ENCODE measurements around the gene NFS1.

DNA sequence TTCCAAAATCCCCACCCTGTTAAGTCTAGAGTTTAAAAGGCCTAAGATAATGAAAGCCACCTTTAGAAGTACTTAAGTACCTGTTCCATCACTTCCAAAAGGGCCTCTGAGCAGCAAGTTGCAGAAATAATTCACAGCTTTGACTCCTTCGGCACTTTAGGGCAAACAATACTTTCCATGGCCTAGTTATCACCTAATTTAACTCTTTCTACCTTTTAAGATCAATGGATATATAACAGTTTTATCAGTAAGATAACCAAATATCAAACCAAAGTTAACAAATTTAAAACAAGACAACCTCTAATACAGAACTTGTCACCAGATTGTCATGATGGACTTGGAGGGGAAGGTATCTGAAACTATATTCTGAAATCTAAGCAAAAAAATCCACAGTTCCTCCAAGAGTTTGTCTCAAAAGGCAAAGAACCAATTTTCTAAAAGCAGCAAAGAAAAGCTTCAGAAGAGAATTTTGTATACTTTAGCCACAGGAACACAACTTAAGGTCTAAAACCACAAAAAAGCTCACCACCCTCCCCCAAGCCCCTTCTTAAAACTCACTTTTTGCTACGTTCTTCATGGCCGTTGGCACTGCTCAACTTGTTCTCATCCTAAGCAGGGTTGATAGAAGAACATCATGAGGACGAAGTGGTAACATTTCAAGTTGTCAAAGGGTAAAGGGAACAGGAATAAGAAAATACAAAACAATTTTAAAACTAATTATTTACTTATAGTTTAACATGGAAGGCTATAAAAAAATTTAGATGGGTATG lies 39.4 kb upstream of the NFS1 start:
- TF ChIP-seq CTCF (conservative IDR thresholded peaks at IDR 0.05; ENCODE audit: low read depth, low read length) (no peak), POLR2A (IDR thresholded peaks at IDR 0.05; ENCODE audit: low read depth, low read length) (no peak), USF2 (IDR thresholded peaks at IDR 0.05; ENCODE audit: low read depth, low read length) (no peak), ELK1 (IDR thresholded peaks at IDR 0.05; ENCODE audit: borderline replicate concordance, low read depth, low read length) (no peak), SMC3 (IDR thresholded peaks at IDR 0.05; ENCODE audit: low read depth, low read length) (no peak), RCOR1 (IDR thresholded peaks at IDR 0.05; ENCODE audit: insufficient replicate concordance, low read length) (no peak), NFE2L2 (IDR thresholded peaks at IDR 0.05; ENCODE audit: low read depth, low read length) (no peak), RAD21 (IDR thresholded peaks at IDR 0.05; ENCODE audit: low read length) (no peak), BHLHE40 (IDR thresholded peaks at IDR 0.05; ENCODE audit: low read depth, low read length) (no peak), MAZ (IDR thresholded peaks at IDR 0.05; ENCODE audit: borderline replicate concordance, low read depth, low read length) (no peak), CEBPB (IDR thresholded peaks at IDR 0.05; ENCODE audit: low read depth, low read length) (no peak), CHD1 (IDR thresholded peaks at IDR 0.05; ENCODE audit: low read depth, low read length) (no peak), RFX5 (IDR thresholded peaks at IDR 0.05; ENCODE audit: low read depth, low read length) (no peak), MXI1 (IDR thresholded peaks at IDR 0.05; ENCODE audit: borderline replicate concordance, low read depth, low read length) (no peak)
